GM18951 (cell line): ENCODE data around the gene IFNG-AS1.

Experiments
- POLR2A ChIP-seq: IDR thresholded peaks from 4 replicates; pipeline ENCODE4 v1.6.1; 2011; ENCODE audit warnings: mild to moderate bottlenecking; ENCODE audit not compliant: insufficient read length, insufficient read depth; ENCODE audit errors: extremely low read depth
- in situ Hi-C: fragments of 300-500 bp; cut with MboI; formaldehyde crosslinking; loops from one replicate; pipeline ENCODE4 v1.12.0; 2022; ENCODE audit warnings: low sequenced_read_pairs, mixed read lengths, inconsistent platforms; ENCODE audit not compliant: unreplicated experiment

The IFNG-AS1 gene

DNA sequence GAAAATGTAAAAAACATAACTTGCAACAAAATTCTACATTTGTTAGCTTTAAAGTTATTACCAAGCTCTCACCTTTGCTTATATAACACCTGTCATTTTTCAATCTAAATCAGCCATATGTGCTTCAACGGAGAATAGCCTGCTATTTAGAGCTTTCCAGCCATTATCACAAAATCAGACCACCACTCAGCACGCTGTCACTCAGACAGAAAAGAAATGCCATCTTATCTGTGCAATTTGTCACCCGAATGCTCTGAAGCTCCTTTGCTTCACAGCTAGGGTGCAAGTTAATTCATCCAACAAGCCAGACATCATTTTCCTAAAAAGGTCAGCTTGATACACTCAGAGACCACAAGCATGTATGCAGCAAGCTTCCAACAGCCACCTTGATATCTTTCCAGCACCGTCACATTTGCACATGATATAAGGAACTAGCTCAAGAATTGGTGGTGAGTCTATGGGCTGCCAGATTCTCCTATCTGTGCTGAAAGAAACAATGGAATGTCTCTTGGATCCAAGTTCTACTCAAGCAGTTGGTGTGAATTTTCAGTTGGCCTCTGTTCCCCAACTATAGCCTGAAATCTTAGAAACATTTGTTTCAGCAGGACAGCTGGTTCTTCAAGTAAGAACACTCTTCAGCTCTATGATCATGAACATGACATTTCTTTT lies 20.0 kb upstream of the IFNG-AS1 start:
- in situ Hi-C loops = no loop called here
- no peak for TF ChIP-seq POLR2A

- no peak for TF ChIP-seq POLR2A
- in situ Hi-C loops = no loop called here
These were observed 11.6 kb upstream of the IFNG-AS1 start for GRCh38 chr12:67977668-67978067.

DNA sequence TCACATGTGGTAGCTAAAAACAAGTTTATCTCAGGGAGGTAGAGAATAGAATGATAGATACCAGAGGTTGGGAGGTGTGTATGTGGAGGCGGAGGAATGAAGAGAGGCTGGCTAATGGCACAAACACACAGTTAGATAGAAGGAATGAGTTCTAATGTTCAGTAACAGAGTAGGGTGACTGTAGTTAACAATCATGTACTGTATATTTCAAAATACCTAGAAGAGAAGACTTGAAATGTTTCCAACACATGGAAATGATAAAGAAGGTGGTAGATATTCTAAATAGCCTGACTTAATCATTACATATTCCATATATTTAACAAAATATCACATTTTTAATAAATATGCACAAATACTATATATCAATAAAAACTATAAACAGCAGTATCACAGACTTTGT lies 8.9 kb upstream of the IFNG-AS1 start:
- TF ChIP-seq POLR2A = no peak
- in situ Hi-C loops = no loop called here

DNA sequence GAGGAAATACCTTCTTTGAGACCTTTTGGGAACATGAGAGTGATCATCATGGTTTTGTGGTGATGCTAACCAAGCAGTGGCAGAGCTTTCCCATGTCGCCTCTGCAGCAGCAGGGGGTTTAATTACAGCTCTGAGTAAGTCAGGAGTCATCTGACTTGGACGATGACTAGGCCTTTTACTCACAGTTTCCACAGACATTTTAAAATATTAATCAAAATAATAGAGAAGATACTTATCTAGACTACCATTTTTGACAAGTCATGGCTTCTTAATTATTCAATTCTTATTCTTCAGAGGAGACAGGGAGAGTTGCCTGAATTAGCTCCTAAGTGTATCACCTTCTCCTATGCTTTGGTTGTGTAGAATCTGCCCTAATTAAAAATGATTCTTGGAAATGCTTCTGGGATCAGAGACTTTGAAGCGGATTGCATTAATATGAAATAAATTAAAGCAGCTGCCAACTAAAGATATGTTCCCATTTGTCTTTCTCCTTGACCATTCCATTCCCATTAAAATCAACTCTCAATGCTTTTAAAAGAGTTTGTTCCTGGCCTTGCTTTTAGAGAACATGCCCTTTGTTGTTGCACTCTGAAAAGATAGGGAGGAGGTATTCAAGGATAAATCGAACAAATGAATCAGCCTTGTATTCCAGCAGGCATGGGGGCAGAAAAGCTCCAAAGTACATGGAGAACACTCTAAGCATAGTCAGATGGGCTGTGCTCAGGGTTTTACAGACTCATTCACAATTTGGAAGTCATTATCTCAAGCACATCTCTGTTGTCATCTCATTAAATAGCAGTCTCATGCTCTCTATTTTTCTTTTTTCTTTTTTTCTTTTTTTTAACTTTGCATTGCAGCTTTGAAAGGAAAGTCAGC lies 7.7 kb upstream of the IFNG-AS1 start:
- in situ Hi-C loops = no loop called here
- TF ChIP-seq POLR2A = no peak

- in situ Hi-C loops = no loop called here
- TF ChIP-seq POLR2A = no peak
These were observed 7.1 kb upstream of the IFNG-AS1 start for GRCh38 chr12:67982164-67982563.

DNA sequence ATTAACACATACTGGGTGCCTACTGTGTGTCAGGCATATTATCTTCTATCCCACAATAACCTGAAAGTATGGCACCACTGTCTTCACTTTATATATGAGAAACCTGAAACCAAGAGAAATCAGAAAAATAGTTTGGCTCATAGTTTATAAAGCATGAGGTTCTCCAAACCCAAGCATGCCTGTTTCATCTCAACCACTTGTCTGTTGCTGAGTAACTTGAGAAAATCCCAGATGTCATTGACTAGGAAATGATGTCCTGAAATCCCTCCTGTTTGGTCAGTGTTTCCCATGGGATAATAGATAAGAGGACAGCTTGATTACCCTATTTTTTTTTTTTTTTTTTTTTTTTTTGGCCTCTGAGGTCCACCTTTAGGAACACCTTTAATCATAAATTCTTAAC lies 2.6 kb upstream of the IFNG-AS1 start:
- no peak for TF ChIP-seq POLR2A
- in situ Hi-C loops = no loop called here

- in situ Hi-C loops = no loop called here
- TF ChIP-seq POLR2A = no peak
These were observed 636 bp upstream of the IFNG-AS1 start for GRCh38 chr12:67988601-67989021.

- in situ Hi-C loops = no loop called here
- peak; percentile 11 for TF ChIP-seq POLR2A
These were observed 1.9 kb downstream of the IFNG-AS1 start for GRCh38 chr12:67991158-67991557.

- in situ Hi-C loops = no loop called here
- no peak for TF ChIP-seq POLR2A
These were observed 3.9 kb downstream of the IFNG-AS1 start for GRCh38 chr12:67993143-67993542.

DNA sequence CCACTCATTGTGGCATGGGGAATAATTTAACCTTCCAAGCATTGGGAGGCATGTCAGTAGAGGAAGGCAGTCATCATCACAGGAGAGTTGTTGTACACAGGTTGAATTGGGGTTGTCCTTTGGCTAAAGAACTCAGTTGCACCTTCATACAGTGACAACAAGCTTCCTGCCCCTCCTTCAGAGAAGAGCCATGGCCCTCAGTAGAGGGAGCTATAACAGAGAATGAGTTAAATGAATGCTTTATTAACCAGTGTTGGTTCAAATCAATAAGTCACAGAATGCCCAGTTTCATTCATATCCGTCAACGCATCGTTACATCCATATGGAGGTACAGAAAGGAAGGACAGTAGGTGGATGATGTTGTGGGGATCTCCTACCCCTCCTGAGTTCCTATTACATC lies 4.8 kb downstream of the IFNG-AS1 start:
- in situ Hi-C loops = no loop called here
- no peak for TF ChIP-seq POLR2A

DNA sequence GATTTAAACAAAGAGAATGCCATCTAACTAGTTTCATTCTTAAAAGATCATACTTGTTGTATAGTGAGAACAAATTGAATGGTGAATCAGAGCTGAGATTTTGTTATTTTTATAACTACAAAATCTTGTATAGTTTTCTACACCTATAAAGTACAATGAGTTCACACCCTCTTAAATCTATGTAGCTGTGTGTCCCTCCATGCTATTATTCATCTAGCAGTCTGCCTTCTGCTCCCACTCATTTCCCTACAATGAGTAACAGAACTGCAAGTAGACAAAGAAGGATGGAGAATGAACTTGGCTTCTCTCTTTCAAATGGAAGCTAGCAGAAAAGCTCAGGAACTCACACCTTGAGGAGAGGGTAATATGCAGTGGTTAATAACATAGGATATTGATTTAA lies 7.1 kb downstream of the IFNG-AS1 start:
- no peak for TF ChIP-seq POLR2A
- in situ Hi-C loops = no loop called here

DNA sequence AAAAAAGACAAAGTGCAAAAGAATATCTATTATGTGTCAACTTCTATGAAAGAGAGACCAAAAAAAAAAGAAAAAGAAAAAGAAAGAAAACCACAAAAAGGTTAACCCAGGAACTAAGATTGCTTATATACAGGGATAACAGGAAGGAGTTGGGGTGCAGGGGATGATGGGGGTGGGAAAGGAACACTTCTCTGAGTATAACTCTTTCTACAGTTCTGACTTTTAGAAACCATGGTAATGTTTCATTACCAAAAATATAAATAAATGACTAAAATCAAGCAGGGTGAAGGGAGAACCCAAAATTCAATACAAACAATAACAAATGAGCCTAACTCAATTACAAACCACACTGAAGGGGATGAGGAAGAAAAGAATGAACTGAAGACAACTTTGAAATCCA lies 9.1 kb downstream of the IFNG-AS1 start:
- in situ Hi-C loops = no loop called here
- no peak for TF ChIP-seq POLR2A

GRCh38 chr12:67999244-67999643 lies 10.0 kb downstream of the IFNG-AS1 start:
- in situ Hi-C loops = no loop called here
- TF ChIP-seq POLR2A = no peak

- TF ChIP-seq POLR2A = no peak
- in situ Hi-C loops = no loop called here
These were observed 12.5 kb downstream of the IFNG-AS1 start for GRCh38 chr12:68001486-68002466.
